Fibroblast of lung (primary cell): ENCODE measurements around the gene BAZ2A. TPM values are rescaled to one million over a fixed set of nuclear protein-coding genes. Genes with fewer than 3 reads are reported as not detected.
"Not testable (repeated sequence)": the region's sequence is repeated elsewhere in the genome, so short reads cannot be mapped to it uniquely, and the experiment has no call there.

Experiments used
- DNase-seq, 2 donors: peaks; one replicate each; pipeline versions ENCODE4 v3.0.0 to v3.0.0-alpha.2; 2010; ENCODE audit warnings: low read depth in 2 of 2
- H2AFZ ChIP-seq: 2 replicates; pipeline ENCODE4 v1.5.1; 2012; ENCODE audit warnings: low read length, control low read depth, inconsistent platforms
- H3K27ac ChIP-seq: 2 replicates; pipeline ENCODE4 v1.5.1; 2011; ENCODE audit warnings: low read length, control low read depth; ENCODE audit not compliant: insufficient read depth
- H3K27me3 ChIP-seq: 2 replicates; pipeline ENCODE4 v1.5.1; 2011; ENCODE audit warnings: mild to moderate bottlenecking, low read length; ENCODE audit not compliant: control insufficient read depth, insufficient read depth
- H3K36me3 ChIP-seq: 2 replicates; pipeline ENCODE4 v1.5.1; 2011; ENCODE audit warnings: low read length; ENCODE audit not compliant: control insufficient read depth, insufficient read depth
- H3K4me1 ChIP-seq: 2 replicates; pipeline ENCODE4 v1.5.1; 2011; ENCODE audit warnings: low read length; ENCODE audit not compliant: control insufficient read depth, insufficient read depth; ENCODE audit errors: extremely low read depth
- H3K4me2 ChIP-seq: 2 replicates; pipeline ENCODE4 v1.5.1; 2011; ENCODE audit warnings: low read length, control low read depth; ENCODE audit not compliant: insufficient read depth; ENCODE audit errors: extremely low read depth
- H3K4me3 ChIP-seq, 4 experiments: fragments of 200-600 bp in 1 of 4; sonication (generic) in 1 of 4; replicated peaks in 1 of 4; 2 replicates each; pipeline ENCODE4 v1.5.1; 2011 to 2016; ENCODE audit warnings: low read length in 4 of 4, low read depth in 3 of 4, mild to moderate bottlenecking in 3 of 4, control low read depth in 2 of 4, inconsistent platforms in 1 of 4, mixed read lengths in 1 of 4; ENCODE audit not compliant: insufficient read depth in 1 of 4; ENCODE audit errors: control extremely low read depth in 1 of 4
- H3K79me2 ChIP-seq: 2 replicates; pipeline ENCODE4 v1.5.1; 2012; ENCODE audit warnings: mild to moderate bottlenecking, low read length, inconsistent platforms; ENCODE audit not compliant: control insufficient read depth, insufficient read depth
- H3K9ac ChIP-seq: 2 replicates; pipeline ENCODE4 v1.5.1; 2011; ENCODE audit warnings: mild to moderate bottlenecking, low read length, control low read depth; ENCODE audit not compliant: insufficient read depth
- H3K9me3 ChIP-seq: 2 replicates; pipeline ENCODE4 v1.5.1; 2012; ENCODE audit warnings: low read depth, low read length; ENCODE audit not compliant: control insufficient read depth, insufficient read depth
- H4K20me1 ChIP-seq: 2 replicates; pipeline ENCODE4 v1.5.1; 2011; ENCODE audit warnings: low read length; ENCODE audit not compliant: control insufficient read depth, insufficient read depth; ENCODE audit errors: extremely low read depth
- EZH2 ChIP-seq: IDR thresholded peaks from 2 replicates; pipeline ENCODE4 v1.5.1; 2012; ENCODE audit warnings: low read length, control low read depth, mild to moderate bottlenecking; ENCODE audit errors: missing control alignments
- polyA plus RNA-seq, 2 donors: library from polyadenylated mRNA; depleted of rRNA in 1 of 2; stranded (reverse) in 1 of 2; unstranded in 1 of 2; fragments of >200 nt; gene quantifications; 2 replicates each; pipeline ENCODE4 v1.2.1, GENCODE V29; 2011 to 2012; ENCODE audit warnings: missing spikeins in 1 of 2
- total RNA-seq: library from RNA; depleted of rRNA; stranded (reverse); fragments of >200 nt; gene quantifications from 2 replicates; pipeline ENCODE4 v1.2.1, GENCODE V29; 2014
- TF ChIP-seq, protein P1 (sequence below), 2 donors: IDR thresholded peaks in 1 of 2; conservative IDR thresholded peaks in 1 of 2; 1 replicate in 1 of 2; 2 replicates in 1 of 2; pipeline ENCODE4 v1.5.1; 2011 to 2012; ENCODE audit warnings: low read length in 2 of 2, control low read depth in 1 of 2, inconsistent platforms in 1 of 2, low read depth in 1 of 2, mild to moderate bottlenecking in 1 of 2

The BAZ2A gene
- total and polyA plus RNA-seq, 2 donors (not counting 1 experiment from before 2014, with no cell fraction given), result 32.0 to 39.9 TPM

DNA sequence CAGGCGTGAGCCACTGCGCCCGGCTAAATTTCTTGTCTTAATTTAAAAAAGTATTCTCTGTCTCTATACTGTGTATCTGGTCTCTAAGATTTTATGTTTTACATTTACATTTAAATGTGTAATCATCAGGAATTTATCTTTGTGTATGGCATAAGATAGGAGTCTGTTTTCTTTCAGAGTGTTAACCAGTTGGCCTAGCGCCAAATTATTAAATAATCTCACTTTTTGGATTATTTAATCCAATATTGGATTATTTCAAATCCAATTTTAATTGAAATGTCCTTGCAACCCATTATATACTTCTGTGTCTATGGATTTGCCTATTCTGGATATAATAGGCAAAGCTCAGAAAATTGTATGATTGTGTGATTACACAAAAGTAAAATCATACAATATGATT is 45.0 kb downstream of the BAZ2A start:
- no peaks in the 10 kb centered on the region for H3K27me3 ChIP-seq

DNA sequence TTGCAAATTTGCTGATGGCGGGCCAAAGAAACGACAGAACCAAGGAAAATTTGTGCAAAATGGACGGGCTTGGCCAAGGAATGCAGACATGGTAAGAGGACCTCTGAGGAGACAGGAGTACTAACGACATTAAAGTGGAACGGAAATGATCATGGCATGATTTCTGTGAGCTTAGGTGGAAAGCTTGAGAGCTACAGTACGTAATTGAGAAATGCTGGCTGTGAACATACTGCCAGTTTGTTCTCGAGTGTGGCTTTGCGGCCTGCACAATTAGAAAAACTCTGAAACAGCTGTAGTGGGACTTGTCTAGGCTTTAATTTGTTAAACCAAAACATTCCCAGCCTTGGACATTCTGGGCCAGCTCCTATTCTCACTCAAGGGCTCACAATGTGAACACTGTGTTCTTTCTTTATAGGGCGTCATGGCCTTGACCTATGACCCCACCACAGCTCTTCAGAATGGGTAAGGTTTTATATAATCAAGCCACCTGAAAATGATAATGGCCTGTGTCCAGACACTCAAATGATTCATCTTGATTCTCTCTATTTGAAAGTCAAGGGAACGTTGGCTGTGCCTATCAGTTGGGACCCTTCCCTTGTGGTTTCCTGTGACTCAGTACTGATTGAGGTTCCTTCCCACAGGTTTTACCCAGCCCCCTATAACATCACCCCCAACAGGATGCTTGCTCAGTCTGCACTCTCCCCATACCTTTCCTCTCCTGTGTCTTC is 48.5 kb downstream of the BAZ2A start:
- no peaks in the 10 kb centered on the region for H3K79me2 ChIP-seq
- peaks cover 2% of the 10 kb centered on the region for H3K36me3 ChIP-seq
- H3K27ac ChIP-seq, result no peak overlapping the region
- H2AFZ ChIP-seq, result no peak overlapping the region
- H3K27me3 ChIP-seq, result no peaks in the 10 kb centered on the region
- no peaks in the 10 kb centered on the region for H3K9me3 ChIP-seq
- no peaks in the 10 kb centered on the region for H4K20me1 ChIP-seq
- no peak for TF ChIP-seq EZH2
- TF ChIP-seq, protein P1, sequence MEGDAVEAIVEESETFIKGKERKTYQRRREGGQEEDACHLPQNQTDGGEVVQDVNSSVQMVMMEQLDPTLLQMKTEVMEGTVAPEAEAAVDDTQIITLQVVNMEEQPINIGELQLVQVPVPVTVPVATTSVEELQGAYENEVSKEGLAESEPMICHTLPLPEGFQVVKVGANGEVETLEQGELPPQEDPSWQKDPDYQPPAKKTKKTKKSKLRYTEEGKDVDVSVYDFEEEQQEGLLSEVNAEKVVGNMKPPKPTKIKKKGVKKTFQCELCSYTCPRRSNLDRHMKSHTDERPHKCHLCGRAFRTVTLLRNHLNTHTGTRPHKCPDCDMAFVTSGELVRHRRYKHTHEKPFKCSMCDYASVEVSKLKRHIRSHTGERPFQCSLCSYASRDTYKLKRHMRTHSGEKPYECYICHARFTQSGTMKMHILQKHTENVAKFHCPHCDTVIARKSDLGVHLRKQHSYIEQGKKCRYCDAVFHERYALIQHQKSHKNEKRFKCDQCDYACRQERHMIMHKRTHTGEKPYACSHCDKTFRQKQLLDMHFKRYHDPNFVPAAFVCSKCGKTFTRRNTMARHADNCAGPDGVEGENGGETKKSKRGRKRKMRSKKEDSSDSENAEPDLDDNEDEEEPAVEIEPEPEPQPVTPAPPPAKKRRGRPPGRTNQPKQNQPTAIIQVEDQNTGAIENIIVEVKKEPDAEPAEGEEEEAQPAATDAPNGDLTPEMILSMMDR (conservative IDR thresholded peaks at IDR 0.05 in 1 of 2, IDR thresholded peaks at IDR 0.05 in 1 of 2; ENCODE audit: low read depth in 1 of 2, low read length in 2 of 2), result no peak
- no peak overlapping the region for H3K9ac ChIP-seq
- peak in 1 of 2 donors; percentile 78 for DNase-seq
- H3K4me1 ChIP-seq, result no peaks in the 10 kb centered on the region
- H3K4me2 ChIP-seq, result no peak overlapping the region
- H3K4me3 ChIP-seq, result no peak overlapping the region

More for the DNA sequence above, 45.0 kb downstream of the BAZ2A start:
- Histone ChIP-seq H3K4me3 (no peak overlapping the region), H3K9me3 (no peaks in the 10 kb centered on the region), H3K4me1 (no peaks in the 10 kb centered on the region), H2AFZ (no peak overlapping the region), H3K9ac (no peak overlapping the region), H3K79me2 (no peaks in the 10 kb centered on the region), H4K20me1 (no peaks in the 10 kb centered on the region), H3K36me3 (peaks cover 13% of the 10 kb centered on the region), H3K27ac (no peak overlapping the region), H3K4me2 (no peak overlapping the region)
- DNase-seq, result no peak
- TF ChIP-seq, protein P1 (conservative IDR thresholded peaks at IDR 0.05 in 1 of 2, IDR thresholded peaks at IDR 0.05 in 1 of 2; ENCODE audit: low read depth in 1 of 2, low read length in 2 of 2), result no peak
- no peak for TF ChIP-seq EZH2

DNA sequence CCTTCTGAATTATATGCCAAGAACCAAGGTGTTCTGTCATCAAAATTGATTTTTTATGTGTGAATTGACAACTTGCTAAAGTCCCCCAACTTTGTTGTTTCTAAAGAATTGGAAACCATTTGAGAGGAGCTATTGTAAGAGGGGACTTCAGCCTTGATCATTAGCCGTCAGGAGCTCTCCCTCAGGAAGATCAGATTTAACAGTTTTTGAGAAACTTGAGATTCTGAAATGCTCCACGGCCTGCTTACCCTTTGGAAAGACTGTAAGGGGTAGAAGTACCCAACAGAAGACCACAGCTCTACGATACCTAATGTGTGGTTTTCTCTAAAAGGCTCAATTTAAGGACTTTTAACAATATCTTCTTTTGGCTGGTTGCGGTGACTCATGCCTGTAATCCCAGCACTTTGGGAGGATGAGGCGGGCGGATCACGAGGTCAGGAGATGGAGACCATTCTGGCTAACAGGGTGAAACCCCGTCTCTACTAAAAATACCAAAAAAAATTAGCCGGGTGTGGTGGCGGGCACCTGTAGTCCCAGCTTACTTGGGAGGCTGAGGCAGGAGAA is 51.1 kb downstream of the BAZ2A start:
- no peak overlapping the region for H2AFZ ChIP-seq
- no peaks in the 10 kb centered on the region for H4K20me1 ChIP-seq
- H3K79me2 ChIP-seq, result no peaks in the 10 kb centered on the region
- H3K4me3 ChIP-seq, result no peak overlapping the region
- H3K36me3 ChIP-seq, result peaks cover 2% of the 10 kb centered on the region
- H3K4me1 ChIP-seq, result no peaks in the 10 kb centered on the region
- no peak for TF ChIP-seq EZH2
- TF ChIP-seq, protein P1 (conservative IDR thresholded peaks at IDR 0.05 in 1 of 2, IDR thresholded peaks at IDR 0.05 in 1 of 2; ENCODE audit: low read depth in 1 of 2, low read length in 2 of 2), result no peak
- no peak overlapping the region for H3K9ac ChIP-seq
- H3K27me3 ChIP-seq, result no peaks in the 10 kb centered on the region
- no peak overlapping the region for H3K27ac ChIP-seq
- DNase-seq, result no peak
- no peaks in the 10 kb centered on the region for H3K9me3 ChIP-seq
- no peak overlapping the region for H3K4me2 ChIP-seq

DNA sequence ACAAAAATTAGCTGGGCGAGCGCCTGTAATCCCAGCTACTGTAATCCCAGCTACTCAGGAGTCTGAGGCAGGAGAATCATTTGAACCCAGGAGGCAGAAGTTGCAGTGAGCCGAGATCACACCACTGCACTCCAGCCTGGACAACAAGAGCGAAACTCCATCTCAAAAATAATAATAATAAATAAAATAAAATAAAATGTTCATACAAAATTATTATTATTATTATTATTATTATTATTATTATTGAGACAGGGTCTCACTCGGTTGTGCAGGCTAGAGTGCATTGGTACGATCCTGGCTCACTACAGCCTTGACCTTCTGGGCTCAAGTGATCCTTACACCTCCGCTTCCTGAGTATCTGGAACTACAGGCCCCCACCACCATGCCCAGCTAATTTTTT is 52.9 kb downstream of the BAZ2A start:
- not testable (repeated sequence) for H3K27me3 ChIP-seq, H2AFZ ChIP-seq, H3K36me3 ChIP-seq, H3K9me3 ChIP-seq, H3K4me3 ChIP-seq, H3K4me2 ChIP-seq, H4K20me1 ChIP-seq, H3K27ac ChIP-seq, H3K9ac ChIP-seq, H3K79me2 ChIP-seq, DNase-seq, H3K4me1 ChIP-seq
